NCI-H1417 treated with DMSO at 0.1 percent for 48 hours (cell line): Measurements from ENCODE around the gene STING1.
"Not testable (repeated sequence)": the region's sequence is repeated elsewhere in the genome, so short reads cannot be mapped to it uniquely, and the experiment has no call there.

Experiments
- DNase-seq: peaks from one replicate; lab custom pipeline; 2025; lab: John Stamatoyannopoulos, UW

STING1 gene

GRCh38 chr5:139468421-139468931 lies 14.1 kb downstream of the STING1 start:
- no peak for DNase-seq

- DNase-seq: no peak
Observed at GRCh38 chr5:139462586-139463276, 19.8 kb downstream of the STING1 start, which contains the start of gene ECSCR. TSS of gene ECSCR (minus strand) at chr5:139462743. CDS start at chr5:139462670, 73 bp downstream.

DNA sequence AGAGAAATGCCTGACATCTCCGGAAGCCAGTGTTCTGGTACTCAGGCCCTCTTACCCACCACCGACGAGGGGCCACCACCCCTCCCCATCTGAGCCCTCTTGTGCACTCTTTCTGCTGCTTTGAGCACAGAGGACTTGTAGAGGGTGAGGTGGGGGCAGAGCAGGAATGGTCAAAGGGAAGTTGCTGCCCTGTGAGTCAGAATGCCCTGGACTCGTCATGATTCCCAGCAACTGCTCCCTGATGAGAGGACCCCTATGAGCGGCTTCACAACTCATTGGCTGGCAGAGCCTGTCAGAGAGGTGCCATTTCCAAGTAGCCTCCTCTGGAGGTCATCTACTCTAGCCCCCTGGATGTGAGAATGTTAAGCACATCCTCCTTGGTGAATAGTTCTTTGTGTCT lies 20.9 kb downstream of the STING1 start:
- DNase-seq: no peak

- no peak for DNase-seq
Observed at GRCh38 chr5:139461176-139461575, 21.4 kb downstream of the STING1 start.

DNA sequence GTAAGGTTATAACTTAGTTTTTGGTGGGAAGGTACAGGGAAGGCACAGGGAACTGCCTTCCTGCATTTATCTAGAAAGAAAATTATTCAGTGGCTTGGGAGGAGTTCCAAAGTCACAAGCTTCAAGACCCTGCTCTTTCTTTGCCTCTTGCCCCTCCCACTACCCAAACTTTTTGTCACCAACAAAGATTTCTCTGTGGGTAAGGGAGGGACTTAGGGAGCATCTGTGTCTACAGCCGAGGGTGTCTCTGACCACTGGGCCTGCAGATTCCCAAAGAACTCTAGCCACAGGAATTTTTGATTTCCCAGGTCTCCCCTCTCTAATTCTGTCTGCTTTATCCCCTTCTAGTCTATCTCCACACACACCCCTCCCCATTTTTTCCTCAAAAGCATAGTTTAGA lies 22.1 kb downstream of the STING1 start:
- no peak for DNase-seq

- DNase-seq: no peak
Observed at GRCh38 chr5:139459451-139459934, 23.1 kb downstream of the STING1 start.

DNA sequence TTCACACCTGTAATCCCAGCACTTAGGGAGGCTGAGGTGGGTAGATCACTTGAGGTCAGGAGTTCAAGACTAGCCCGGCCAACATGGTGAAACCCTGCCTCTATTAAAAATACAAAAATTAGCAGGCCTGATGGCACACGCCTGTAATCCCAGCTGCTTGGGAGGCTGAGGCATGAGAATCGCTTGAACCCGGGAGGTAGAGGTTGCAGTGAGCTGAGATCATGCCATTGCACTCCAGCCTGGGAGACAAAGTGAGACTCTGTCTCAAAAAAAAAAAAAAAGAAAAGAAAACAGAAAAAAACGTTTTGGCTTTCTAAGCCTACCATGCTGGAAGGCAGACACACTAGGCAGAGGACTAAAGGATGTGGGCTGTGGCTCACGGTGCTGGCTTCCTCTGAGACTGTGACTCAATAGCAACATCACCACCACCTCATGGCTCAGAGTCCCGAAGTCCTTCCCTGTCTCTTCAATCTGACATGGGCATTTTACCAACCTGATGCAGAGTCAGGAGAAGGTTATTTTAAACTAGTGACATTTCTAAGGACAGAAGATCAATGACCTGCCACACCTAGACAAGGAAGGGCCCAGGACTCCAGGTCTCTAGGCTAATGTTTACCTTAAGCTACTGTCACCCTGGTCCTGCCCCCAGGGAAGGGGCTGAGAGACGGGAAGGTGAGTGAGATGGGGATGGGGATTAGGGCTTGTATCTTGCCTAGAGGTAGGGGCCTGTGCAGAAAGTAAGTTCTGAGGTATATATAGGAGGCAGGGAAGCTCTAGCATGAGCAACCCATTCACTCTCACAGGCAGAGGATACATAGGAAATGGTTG lies 23.8 kb downstream of the STING1 start:
- no peak for DNase-seq

DNA sequence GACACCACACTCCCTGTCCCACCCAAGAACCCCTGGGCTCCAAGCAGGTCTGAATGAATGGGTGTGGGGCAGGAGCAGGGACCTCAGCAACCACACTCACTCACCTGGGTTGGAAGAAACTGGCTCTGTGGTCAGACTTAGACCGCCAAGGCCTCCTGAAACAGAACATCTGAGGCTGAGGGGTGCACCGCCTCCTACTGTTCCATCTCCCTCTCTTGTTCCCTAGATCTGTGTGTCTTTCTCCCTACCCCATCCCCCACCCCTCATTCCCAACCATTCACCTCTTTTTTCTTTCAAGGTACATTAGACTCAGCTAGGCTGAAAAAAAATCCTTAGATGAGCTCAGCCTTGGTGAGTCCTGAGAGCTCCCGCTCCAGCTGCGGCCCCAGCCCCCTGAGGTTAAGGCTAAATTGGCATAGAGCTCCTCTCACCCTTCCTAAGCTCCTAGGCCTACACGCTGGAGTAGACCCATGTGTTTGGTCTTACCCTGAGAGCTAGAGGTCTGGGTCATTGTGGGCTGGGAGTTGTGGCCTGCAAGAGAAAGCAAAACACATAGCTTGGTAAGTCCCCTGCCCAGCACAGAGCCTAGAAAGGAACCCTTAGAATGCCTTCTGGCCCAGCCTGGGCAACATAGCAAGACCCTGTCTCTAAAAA lies 24.8 kb downstream of the STING1 start:
- DNase-seq: no peak

GRCh38 chr5:139457241-139457640 lies 25.3 kb downstream of the STING1 start:
- no peak for DNase-seq

DNA sequence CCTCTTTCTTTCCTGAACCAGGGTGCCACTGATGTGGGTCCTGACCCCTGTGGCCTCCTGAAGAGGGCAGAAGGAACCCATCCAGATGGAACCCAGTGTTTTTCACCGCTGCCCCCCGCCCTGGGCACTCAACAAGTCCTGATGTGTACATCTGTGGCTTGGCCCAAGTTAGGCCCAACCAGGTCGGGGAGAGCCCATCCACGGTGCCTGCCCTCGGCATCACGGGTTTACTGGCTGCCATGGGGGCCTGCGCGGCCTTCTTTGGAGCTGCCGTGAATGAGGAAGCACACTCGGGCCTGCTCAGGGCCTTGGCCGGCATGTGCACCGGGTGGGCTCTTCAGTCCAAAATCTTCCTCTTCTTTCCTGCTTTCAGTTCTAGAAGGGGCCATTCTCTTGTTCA lies 25.8 kb downstream of the STING1 start:
- DNase-seq: no peak

- no peak for DNase-seq
Observed at GRCh38 chr5:139454568-139455290, 27.8 kb downstream of the STING1 start.

DNA sequence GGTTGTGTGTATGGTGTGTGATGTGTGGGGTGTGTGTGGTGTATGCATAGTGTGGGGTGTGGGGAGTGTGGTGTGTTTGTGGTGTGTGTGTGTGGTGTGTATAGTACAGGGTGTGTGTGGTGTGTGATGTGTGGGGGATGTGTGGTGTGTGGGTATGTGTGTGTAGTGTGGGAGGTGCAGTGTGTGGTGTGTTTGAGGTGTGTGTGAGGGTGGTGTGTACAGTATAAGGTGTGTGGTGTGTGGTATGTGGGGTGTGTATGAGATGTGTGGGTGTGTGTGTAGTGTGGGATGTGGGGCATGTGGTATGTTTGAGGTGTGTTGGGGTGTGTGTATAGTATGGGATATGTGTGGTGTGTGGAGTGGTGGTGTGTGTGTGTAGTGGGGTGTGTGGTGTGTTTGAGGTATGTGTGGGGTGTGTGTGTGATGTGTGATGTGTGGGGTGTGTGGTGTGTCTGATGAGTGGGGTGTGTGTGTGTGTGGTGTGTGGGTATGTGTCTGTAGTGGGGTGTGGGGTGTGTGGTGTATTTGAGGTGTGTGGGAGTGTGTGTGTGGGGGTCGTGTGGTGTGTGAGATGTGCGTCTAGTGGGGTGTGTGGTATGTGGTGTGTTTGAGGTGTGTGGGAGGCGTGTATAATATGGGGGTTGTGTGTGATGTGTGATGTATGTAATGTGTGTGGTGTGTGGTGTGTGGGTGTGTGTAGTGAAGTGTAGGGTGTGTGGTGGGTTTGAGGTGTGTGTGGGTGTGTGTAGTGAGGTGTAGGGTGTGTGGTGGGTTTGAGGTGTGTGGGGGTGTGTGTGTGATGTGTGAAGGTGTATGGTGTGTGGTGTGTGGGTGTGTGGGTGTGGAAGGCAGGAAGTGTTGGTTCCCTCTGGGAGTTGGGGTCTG lies 28.6 kb downstream of the STING1 start:
- DNase-seq: no peak

- DNase-seq: no peak
Observed at GRCh38 chr5:139451878-139452660, 30.5 kb downstream of the STING1 start.

GRCh38 chr5:139451176-139451575 lies 31.4 kb downstream of the STING1 start:
- DNase-seq: no peak

- DNase-seq: no peak
Observed at GRCh38 chr5:139446956-139447779, 35.4 kb downstream of the STING1 start.

- DNase-seq: no peak
Observed at GRCh38 chr5:139445325-139446170, 37.0 kb downstream of the STING1 start.

DNA sequence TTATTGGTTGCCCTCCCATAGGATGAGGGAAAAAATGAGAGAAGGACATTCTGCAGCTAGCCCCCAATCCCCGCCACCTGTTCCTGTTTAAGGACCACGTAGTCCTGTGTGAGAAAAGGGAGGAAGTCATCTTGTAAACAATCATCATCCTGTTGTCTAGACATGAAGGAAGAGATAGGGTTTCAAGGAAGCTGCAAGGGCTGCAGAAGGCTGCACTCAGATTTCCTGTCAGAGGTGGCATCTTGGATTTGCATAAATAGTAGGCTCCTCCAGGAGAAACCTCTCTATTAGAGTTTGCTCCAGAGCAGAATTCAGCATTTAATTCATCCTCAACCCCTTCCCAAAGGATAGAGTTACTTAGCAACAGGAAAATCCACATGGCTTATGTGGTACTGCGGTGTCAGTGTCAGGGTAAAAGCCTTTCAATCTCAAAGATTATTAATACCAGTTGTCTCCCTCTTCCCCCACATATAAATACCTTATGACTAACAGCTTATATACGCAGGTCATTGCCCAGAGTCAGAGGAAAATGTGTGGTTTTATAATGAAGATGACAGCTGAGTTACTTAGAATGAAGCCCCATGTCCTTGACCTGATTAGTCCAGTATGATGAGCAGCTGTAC lies 38.6 kb downstream of the STING1 start:
- DNase-seq: no peak

DNA sequence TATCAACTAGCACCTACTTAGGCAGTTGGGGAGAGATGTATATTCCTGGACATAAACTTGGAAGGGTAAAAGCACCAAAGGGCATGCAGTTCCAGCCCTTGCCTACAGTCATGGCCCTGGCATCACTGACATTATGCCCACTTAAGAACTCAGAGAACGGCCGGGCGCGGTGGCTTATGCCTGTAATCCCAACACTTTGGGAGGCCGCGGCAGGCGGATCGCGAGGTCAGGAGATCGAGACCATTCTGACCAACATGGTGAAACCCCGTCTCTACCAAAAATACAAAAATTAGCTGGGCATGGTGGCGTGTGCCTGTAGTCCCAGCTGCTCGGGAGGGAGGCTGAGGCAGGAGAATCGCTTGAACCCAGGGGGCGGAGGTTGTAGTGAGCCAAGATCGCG lies 42.1 kb downstream of the STING1 start:
- DNase-seq: not testable (repeated sequence)
